ENCODE measurements around the gene HMGCL. TPM values are rescaled to one million over a fixed set of nuclear protein-coding genes. Genes with fewer than 3 reads are reported as not detected.

The HMGCL gene
- total and polyA plus RNA-seq, 2 of the 13 experiments (the other 11 are each of a cell fraction or from before 2014, with no cell fraction given): 21.3 to 41.4 TPM

DNA sequence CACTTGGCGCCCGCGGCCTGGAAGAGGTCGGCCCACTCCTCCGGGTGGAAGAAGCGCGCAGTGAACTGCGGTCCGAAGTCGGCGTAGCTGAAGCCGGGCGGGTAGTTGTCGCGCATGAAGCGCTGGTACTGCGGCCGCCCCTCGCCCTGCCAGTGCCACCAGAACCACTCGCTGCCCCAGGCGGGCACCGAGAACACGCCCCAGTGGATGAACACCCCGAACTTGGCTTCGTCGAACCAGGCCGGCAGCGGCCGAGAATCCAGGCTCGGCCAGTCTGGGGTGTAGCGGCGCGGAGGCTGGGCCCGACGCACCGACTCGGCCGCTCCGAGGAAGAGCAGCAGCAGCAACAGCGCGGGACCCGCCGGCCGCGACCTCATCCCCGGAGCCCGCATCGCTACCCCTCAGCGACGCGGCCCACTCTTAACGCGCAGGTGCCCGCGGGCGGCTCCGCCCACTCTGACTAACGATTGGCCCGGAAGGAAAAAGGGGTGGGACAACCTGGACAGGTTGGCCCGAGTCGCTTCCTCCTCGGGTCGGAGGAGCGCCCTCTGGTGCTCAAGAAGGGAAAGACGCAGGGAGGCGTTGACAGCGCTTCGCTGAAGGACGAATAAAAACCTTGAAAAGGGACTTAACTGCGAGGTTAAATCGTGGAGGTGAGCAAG, 42.8 kb upstream of the HMGCL start, which contains the start of gene FUCA1 (continued):
- TF ChIP-seq, protein P1, sequence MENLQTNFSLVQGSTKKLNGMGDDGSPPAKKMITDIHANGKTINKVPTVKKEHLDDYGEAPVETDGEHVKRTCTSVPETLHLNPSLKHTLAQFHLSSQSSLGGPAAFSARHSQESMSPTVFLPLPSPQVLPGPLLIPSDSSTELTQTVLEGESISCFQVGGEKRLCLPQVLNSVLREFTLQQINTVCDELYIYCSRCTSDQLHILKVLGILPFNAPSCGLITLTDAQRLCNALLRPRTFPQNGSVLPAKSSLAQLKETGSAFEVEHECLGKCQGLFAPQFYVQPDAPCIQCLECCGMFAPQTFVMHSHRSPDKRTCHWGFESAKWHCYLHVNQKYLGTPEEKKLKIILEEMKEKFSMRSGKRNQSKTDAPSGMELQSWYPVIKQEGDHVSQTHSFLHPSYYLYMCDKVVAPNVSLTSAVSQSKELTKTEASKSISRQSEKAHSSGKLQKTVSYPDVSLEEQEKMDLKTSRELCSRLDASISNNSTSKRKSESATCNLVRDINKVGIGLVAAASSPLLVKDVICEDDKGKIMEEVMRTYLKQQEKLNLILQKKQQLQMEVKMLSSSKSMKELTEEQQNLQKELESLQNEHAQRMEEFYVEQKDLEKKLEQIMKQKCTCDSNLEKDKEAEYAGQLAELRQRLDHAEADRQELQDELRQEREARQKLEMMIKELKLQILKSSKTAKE (CRISPR knock-in tag; IDR thresholded peaks at IDR 0.05; ENCODE audit: borderline replicate concordance): no peak
- TF ChIP-seq ZFP41 (CRISPR knock-in tag; IDR thresholded peaks at IDR 0.05; ENCODE audit: borderline replicate concordance): 0 out of 2 replicates have a peak, but pooled peaks have one; percentile 55
- TF ChIP-seq, protein P2, sequence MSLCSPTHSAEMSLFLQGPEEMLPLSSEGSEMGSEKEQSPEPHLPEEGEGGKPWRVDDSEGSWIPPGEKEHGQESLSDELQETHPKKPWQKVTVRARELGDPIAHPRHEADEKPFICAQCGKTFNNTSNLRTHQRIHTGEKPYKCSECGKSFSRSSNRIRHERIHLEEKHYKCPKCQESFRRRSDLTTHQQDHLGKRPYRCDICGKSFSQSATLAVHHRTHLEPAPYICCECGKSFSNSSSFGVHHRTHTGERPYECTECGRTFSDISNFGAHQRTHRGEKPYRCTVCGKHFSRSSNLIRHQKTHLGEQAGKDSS (CRISPR knock-in tag; IDR thresholded peaks at IDR 0.05; ENCODE audit: borderline replicate concordance, low read depth): peak; percentile 51; the same call in 1 of the 2 replicates
- no peak; the same call in 1 of the 2 replicates for TF ChIP-seq IRX3 (CRISPR knock-in tag; IDR thresholded peaks at IDR 0.05; ENCODE audit: borderline replicate concordance, low read depth)
- TF ChIP-seq SSRP1 (CRISPR knock-in tag; IDR thresholded peaks at IDR 0.05): no peak
- TF ChIP-seq, protein P3, sequence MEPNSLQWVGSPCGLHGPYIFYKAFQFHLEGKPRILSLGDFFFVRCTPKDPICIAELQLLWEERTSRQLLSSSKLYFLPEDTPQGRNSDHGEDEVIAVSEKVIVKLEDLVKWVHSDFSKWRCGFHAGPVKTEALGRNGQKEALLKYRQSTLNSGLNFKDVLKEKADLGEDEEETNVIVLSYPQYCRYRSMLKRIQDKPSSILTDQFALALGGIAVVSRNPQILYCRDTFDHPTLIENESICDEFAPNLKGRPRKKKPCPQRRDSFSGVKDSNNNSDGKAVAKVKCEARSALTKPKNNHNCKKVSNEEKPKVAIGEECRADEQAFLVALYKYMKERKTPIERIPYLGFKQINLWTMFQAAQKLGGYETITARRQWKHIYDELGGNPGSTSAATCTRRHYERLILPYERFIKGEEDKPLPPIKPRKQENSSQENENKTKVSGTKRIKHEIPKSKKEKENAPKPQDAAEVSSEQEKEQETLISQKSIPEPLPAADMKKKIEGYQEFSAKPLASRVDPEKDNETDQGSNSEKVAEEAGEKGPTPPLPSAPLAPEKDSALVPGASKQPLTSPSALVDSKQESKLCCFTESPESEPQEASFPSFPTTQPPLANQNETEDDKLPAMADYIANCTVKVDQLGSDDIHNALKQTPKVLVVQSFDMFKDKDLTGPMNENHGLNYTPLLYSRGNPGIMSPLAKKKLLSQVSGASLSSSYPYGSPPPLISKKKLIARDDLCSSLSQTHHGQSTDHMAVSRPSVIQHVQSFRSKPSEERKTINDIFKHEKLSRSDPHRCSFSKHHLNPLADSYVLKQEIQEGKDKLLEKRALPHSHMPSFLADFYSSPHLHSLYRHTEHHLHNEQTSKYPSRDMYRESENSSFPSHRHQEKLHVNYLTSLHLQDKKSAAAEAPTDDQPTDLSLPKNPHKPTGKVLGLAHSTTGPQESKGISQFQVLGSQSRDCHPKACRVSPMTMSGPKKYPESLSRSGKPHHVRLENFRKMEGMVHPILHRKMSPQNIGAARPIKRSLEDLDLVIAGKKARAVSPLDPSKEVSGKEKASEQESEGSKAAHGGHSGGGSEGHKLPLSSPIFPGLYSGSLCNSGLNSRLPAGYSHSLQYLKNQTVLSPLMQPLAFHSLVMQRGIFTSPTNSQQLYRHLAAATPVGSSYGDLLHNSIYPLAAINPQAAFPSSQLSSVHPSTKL (CRISPR knock-in tag; IDR thresholded peaks at IDR 0.05): peak; percentile 36
- TF ChIP-seq, protein P4, sequence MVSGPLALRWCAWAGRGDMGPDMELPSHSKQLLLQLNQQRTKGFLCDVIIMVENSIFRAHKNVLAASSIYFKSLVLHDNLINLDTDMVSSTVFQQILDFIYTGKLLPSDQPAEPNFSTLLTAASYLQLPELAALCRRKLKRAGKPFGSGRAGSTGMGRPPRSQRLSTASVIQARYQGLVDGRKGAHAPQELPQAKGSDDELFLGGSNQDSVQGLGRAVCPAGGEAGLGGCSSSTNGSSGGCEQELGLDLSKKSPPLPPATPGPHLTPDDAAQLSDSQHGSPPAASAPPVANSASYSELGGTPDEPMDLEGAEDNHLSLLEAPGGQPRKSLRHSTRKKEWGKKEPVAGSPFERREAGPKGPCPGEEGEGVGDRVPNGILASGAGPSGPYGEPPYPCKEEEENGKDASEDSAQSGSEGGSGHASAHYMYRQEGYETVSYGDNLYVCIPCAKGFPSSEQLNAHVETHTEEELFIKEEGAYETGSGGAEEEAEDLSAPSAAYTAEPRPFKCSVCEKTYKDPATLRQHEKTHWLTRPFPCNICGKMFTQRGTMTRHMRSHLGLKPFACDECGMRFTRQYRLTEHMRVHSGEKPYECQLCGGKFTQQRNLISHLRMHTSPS (CRISPR knock-in tag; IDR thresholded peaks at IDR 0.05; ENCODE audit: low read depth): peak; percentile 65; the same call in 1 of the 2 replicates
- peak; percentile 68; the same call in 1 of the 2 replicates for TF ChIP-seq HES4 (CRISPR knock-in tag; IDR thresholded peaks at IDR 0.05; ENCODE audit: borderline replicate concordance)
- no peak for TF ChIP-seq NCOA5 (CRISPR knock-in tag; IDR thresholded peaks at IDR 0.05)
- 0 out of 2 replicates have a peak, but pooled peaks have one; percentile 35 for TF ChIP-seq MIXL1 (CRISPR knock-in tag; IDR thresholded peaks at IDR 0.05)
- TF ChIP-seq TBX2 (CRISPR knock-in tag; IDR thresholded peaks at IDR 0.05; ENCODE audit: borderline replicate concordance): peak; percentile 48; the same call in 1 of the 2 replicates
- TF ChIP-seq GATAD2A (CRISPR knock-in tag; IDR thresholded peaks at IDR 0.05): no peak; the same call in 1 of the 2 replicates
- TF ChIP-seq RORA (CRISPR knock-in tag; IDR thresholded peaks at IDR 0.05): no peak
- TF ChIP-seq NR2F2 (IDR thresholded peaks at IDR 0.05; ENCODE audit: borderline replicate concordance, low read depth): peak; percentile 36; the same call in 1 of the 2 replicates
- no peak for TF ChIP-seq ZNF3 (CRISPR knock-in tag; IDR thresholded peaks at IDR 0.05)
- TF ChIP-seq SPEN (CRISPR knock-in tag; IDR thresholded peaks at IDR 0.05; ENCODE audit: low read depth): peak; percentile 53; the same call in 1 of the 2 replicates
- no peak for TF ChIP-seq U2AF1 (optimal IDR thresholded peaks at IDR 0.05; ENCODE audit: low read depth, low read length)
- TF ChIP-seq, protein P5, sequence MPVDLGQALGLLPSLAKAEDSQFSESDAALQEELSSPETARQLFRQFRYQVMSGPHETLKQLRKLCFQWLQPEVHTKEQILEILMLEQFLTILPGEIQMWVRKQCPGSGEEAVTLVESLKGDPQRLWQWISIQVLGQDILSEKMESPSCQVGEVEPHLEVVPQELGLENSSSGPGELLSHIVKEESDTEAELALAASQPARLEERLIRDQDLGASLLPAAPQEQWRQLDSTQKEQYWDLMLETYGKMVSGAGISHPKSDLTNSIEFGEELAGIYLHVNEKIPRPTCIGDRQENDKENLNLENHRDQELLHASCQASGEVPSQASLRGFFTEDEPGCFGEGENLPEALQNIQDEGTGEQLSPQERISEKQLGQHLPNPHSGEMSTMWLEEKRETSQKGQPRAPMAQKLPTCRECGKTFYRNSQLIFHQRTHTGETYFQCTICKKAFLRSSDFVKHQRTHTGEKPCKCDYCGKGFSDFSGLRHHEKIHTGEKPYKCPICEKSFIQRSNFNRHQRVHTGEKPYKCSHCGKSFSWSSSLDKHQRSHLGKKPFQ (CRISPR knock-in tag; IDR thresholded peaks at IDR 0.05; ENCODE audit: insufficient replicate concordance): no peak
